Measurements from ENCODE around the gene MPO.

GRCh38 chr17:58323366-58324055, 42.8 kb upstream of the MPO start:
- TF ChIP-seq EZH2 (IDR thresholded peaks at IDR 0.05; ENCODE audit: low read depth) = no peak
- TF ChIP-seq CTCF (conservative IDR thresholded peaks at IDR 0.05) = no peak

Measured in PC-9 (cell line).